ENCODE measurements around the gene B4GALT6. TPM values are rescaled to one million over a fixed set of nuclear protein-coding genes. Genes with fewer than 3 reads are reported as not detected.

B4GALT6 gene
- total RNA-seq, 1 donor from 2014 or later, result 0.32 TPM

DNA sequence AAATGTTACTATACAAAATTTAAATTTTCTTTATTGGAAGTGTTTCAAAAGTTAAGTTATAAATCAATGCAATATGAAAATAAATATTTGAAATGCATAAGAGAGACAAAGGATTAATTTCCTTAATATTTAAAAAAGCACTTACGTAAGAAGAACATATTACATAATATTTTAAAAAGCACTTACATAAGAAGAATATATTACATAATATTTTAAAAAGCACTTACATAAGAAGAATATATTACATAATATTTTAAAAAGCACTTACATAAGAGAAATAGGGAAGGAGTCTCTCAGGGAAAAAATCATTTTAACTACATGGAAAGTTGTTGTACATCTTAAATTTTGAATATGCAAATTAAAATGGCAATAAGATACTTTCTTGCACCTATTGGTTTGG lies 17.4 kb upstream of the B4GALT6 start:
- intact Hi-C loops (cut with DNase I), result no loop called here
- Histone ChIP-seq H3K9me3 (no peaks in the 10 kb centered on the region), H3K36me3 (no peaks in the 10 kb centered on the region)

DNA sequence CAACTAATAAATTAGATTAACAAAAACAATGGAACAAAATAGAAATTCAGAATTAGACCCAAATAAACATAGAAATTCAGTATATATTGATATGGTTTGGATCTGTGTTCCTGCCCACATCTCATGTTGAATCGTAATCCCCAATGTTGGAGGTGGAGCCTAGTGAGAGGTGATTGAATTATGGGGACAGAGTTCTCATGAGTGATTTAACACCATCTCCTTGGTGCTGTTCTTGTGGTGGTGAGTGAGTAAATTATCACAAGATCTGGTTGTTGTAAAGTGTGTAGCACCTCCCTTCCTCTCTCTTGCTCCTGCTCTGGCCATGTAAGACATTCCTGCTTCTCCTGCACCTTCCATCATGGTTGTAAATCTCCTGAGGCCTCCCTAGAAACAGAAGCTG lies 16.6 kb upstream of the B4GALT6 start:
- DNase-seq (ENCODE audit: low spot score in 2 of 2), result no peak
- no peak overlapping the region for H3K4me3 ChIP-seq
- no peak overlapping the region for H3K27ac ChIP-seq
- H3K36me3 ChIP-seq, result no peaks in the 10 kb centered on the region
- intact Hi-C loops (cut with DNase I), result no loop called here
- H3K9me3 ChIP-seq, result no peaks in the 10 kb centered on the region
- no peaks in the 10 kb centered on the region for H3K4me1 ChIP-seq
- H3K27me3 ChIP-seq, result no peaks in the 10 kb centered on the region
- TF ChIP-seq, protein P1, sequence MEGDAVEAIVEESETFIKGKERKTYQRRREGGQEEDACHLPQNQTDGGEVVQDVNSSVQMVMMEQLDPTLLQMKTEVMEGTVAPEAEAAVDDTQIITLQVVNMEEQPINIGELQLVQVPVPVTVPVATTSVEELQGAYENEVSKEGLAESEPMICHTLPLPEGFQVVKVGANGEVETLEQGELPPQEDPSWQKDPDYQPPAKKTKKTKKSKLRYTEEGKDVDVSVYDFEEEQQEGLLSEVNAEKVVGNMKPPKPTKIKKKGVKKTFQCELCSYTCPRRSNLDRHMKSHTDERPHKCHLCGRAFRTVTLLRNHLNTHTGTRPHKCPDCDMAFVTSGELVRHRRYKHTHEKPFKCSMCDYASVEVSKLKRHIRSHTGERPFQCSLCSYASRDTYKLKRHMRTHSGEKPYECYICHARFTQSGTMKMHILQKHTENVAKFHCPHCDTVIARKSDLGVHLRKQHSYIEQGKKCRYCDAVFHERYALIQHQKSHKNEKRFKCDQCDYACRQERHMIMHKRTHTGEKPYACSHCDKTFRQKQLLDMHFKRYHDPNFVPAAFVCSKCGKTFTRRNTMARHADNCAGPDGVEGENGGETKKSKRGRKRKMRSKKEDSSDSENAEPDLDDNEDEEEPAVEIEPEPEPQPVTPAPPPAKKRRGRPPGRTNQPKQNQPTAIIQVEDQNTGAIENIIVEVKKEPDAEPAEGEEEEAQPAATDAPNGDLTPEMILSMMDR (IDR thresholded peaks at IDR 0.05), result no peak

More for the DNA sequence above, 17.4 kb upstream of the B4GALT6 start:
- TF ChIP-seq, protein P1 (IDR thresholded peaks at IDR 0.05), result no peak
- no peak overlapping the region for H3K27ac ChIP-seq
- H3K4me1 ChIP-seq, result no peaks in the 10 kb centered on the region
- H3K4me3 ChIP-seq, result no peak overlapping the region
- no peak for DNase-seq (ENCODE audit: low spot score in 2 of 2)
- H3K27me3 ChIP-seq, result no peaks in the 10 kb centered on the region

DNA sequence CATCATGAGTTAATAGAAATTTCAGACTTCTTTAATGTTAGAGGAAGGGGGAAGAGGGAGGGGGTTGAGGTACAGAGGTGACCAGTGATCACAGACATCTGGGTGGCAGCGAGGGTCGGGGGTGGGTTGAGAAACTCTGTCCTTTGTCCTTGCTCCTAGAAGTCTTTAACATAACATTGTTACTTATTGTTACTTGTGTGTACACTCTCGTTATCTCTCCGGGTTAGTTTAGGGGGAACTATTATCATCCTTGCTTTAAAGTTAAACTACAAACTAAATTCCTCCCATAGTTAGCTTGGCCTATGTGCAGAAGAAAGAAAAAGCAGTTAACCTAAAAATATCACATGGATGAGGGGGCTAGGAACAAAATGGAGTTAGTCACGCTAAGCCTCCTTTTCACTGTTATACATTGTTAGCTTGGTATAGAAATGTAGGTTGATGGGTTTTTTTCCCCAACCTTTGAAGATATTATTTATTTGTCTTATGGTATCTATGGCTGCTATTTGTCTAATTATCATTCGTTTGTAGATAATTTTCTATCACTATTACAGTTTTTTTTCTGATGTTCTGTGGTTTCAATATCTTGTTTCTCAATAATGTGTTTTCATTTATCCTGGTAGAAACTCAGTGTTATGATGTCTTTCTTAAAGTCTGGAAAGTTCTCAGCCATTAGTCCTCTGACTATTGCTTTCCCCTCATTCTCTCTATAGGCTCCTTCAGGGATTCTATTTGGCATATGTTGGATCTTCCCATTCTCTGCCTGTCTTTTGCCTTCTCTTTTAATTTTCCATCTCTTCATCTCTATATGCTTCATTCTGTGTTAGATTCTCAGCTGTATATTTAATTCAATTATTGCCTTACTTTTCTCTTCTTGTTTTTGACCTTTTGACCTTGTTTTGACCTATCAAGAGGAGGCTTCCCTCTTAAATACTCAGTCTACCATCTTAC lies 13.2 kb upstream of the B4GALT6 start:
- DNase-seq (ENCODE audit: low spot score in 2 of 2), result no peak
- TF ChIP-seq, protein P1 (IDR thresholded peaks at IDR 0.05), result no peak
- H3K4me3 ChIP-seq, result no peak overlapping the region
- H3K36me3 ChIP-seq, result no peaks in the 10 kb centered on the region
- no peaks in the 10 kb centered on the region for H3K4me1 ChIP-seq
- H3K27me3 ChIP-seq, result no peaks in the 10 kb centered on the region
- no peak overlapping the region for H3K27ac ChIP-seq
- intact Hi-C loops (cut with DNase I), result no loop called here
- H3K9me3 ChIP-seq, result no peaks in the 10 kb centered on the region

DNA sequence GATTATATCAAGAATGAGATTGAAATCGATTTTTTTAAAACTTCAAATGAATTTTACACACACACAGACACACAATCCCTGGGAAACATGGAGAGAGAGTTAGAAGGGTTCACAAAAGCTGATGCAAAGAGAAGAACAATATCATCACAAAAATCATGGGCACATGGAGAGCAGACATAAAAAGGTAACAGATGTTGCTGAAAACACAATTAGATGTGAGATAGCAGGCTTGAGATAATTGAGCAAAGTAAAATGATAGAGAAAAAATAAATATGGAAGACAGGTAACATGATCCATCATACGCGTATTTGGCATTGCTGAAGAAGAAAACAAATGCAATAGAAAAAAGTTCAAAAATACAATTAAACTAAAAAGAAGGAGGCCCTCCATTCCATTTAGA lies 11.6 kb upstream of the B4GALT6 start:
- intact Hi-C loops (cut with DNase I), result no loop called here
- DNase-seq (ENCODE audit: low spot score in 2 of 2), result no peak
- Histone ChIP-seq H3K4me1 (no peaks in the 10 kb centered on the region), H3K27me3 (no peaks in the 10 kb centered on the region), H3K9me3 (no peaks in the 10 kb centered on the region), H3K27ac (no peak overlapping the region), H3K36me3 (no peaks in the 10 kb centered on the region), H3K4me3 (no peak overlapping the region)
- TF ChIP-seq, protein P1 (IDR thresholded peaks at IDR 0.05), result no peak

DNA sequence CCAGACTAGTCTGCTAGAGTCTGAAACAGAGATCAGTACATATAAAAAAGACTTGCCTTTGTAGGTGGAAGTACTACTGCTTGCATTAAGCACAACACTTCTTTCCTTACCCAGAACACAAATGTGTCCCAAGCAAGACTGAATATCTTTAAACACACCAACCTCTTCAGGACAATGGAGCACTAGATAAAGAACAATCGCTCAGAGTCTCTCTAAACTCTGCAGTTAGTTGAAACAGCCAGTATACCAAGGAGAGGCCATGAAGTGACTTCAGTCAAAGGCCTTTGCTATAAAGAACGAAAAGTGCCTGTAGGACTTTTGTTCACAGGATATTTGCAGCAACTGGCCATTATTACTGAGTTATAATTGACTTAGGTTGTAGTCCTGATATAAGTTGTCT lies 9.9 kb upstream of the B4GALT6 start:
- Histone ChIP-seq H3K27me3 (no peaks in the 10 kb centered on the region), H3K4me1 (no peaks in the 10 kb centered on the region), H3K4me3 (no peak overlapping the region), H3K36me3 (no peaks in the 10 kb centered on the region), H3K9me3 (no peaks in the 10 kb centered on the region), H3K27ac (no peak overlapping the region)
- TF ChIP-seq, protein P1 (IDR thresholded peaks at IDR 0.05), result no peak
- DNase-seq (ENCODE audit: low spot score in 2 of 2), result no peak
- intact Hi-C loops (cut with DNase I), result no loop called here

Measured in ascending aorta (tissue), 2 donors.